Natural killer cell (primary cell): ENCODE measurements around the gene BACH2. TPM values are rescaled to one million over a fixed set of nuclear protein-coding genes. Genes with fewer than 3 reads are reported as not detected.

Experiments
- ATAC-seq, 3 donors: fragments of 150-1000 bp in 2 of 3; fragments of 200-7000 bp in 1 of 3; cut with Tn5 transposase; 1 replicate in 1 of 3; 2 replicates in 2 of 3; pipeline ENCODE4 v1.10.0; 2021; ENCODE audit warnings: mild to moderate bottlenecking in 2 of 3, moderate library complexity in 2 of 3
- DNase-seq, 2 donors: peaks; one replicate each; pipeline versions ENCODE4 v3.0.0 to v3.0.0-alpha.2; 2013 to 2021; ENCODE audit warnings: mixed read lengths in 1 of 2
- H3K27ac ChIP-seq: one replicate; pipeline ENCODE4 v1.5.1; 2013; ENCODE audit warnings: mild to moderate bottlenecking, low read length
- H3K27me3 ChIP-seq: one replicate; pipeline ENCODE4 v1.6.1; 2013; ENCODE audit warnings: low read length; ENCODE audit not compliant: control insufficient read depth, insufficient read depth
- H3K36me3 ChIP-seq: one replicate; pipeline ENCODE4 v1.6.1; 2013; ENCODE audit warnings: low read length; ENCODE audit not compliant: control insufficient read depth, insufficient read depth
- H3K4me1 ChIP-seq: one replicate; pipeline ENCODE4 v1.6.1; 2013; ENCODE audit warnings: low read length; ENCODE audit not compliant: control insufficient read depth, insufficient read depth
- H3K4me3 ChIP-seq: one replicate; pipeline ENCODE4 v1.5.1; 2013; ENCODE audit warnings: low read length
- H3K9me3 ChIP-seq: one replicate; pipeline ENCODE4 v1.6.1; 2013; ENCODE audit warnings: low read length; ENCODE audit not compliant: control insufficient read depth, insufficient read depth
- H3K27ac Mint-ChIP-seq, 2 donors: one replicate each; pipeline ENCODE4 v1.8.0; 2022; ENCODE audit warnings: mild to moderate bottlenecking in 2 of 2, mixed read lengths in 2 of 2, moderate library complexity in 1 of 2
- H3K27me3 Mint-ChIP-seq, 2 donors: one replicate each; pipeline ENCODE4 v1.8.0; 2022; ENCODE audit warnings: low read depth in 2 of 2, mixed read lengths in 2 of 2
- H3K36me3 Mint-ChIP-seq: one replicate; pipeline ENCODE4 v1.8.0; 2022; ENCODE audit warnings: mixed read lengths
- H3K4me1 Mint-ChIP-seq, 2 donors: one replicate each; pipeline ENCODE4 v1.8.0; 2022; ENCODE audit warnings: mixed read lengths in 2 of 2
- H3K4me3 Mint-ChIP-seq: one replicate; pipeline ENCODE4 v1.8.0; 2022; ENCODE audit warnings: mild to moderate bottlenecking, moderate library complexity, mixed read lengths
- H3K9me3 Mint-ChIP-seq, 2 donors: one replicate each; pipeline ENCODE4 v1.8.0; 2022; ENCODE audit warnings: mixed read lengths in 2 of 2
- WGBS: methylation state at CpG from one replicate; pipeline ENCODE4 v1.1.7; 2013; ENCODE audit warnings: missing lambda C conversion rate; ENCODE audit not compliant: insufficient coverage; 5-methylcytosine and 5-hydroxymethylcytosine counted together
- intact Hi-C: fragments of 100-400 bp; cut with micrococcal nuclease; formaldehyde crosslinking; loops from one replicate; pipeline ENCODE4 v1.14.2; 2022
- total RNA-seq, 4 donors: library from RNA; stranded (reverse); fragments of 120-200 nt in 1 of 4; gene quantifications; one replicate each; pipeline versions ENCODE4 v1.2.3 to v1.2.4, GENCODE V29; 2013 to 2022
- TF ChIP-seq, protein P1 (sequence below): fragments of 200-600 bp; IDR thresholded peaks from one replicate; pipeline ENCODE4 v1.8.0; 2022; ENCODE audit warnings: antibody characterized with exemption

BACH2 gene
- total RNA-seq, 3 donors from 2014 or later (not counting 1 experiment from before 2014, with no cell fraction given), result 32.1 to 37.8 (median 32.7) TPM

DNA sequence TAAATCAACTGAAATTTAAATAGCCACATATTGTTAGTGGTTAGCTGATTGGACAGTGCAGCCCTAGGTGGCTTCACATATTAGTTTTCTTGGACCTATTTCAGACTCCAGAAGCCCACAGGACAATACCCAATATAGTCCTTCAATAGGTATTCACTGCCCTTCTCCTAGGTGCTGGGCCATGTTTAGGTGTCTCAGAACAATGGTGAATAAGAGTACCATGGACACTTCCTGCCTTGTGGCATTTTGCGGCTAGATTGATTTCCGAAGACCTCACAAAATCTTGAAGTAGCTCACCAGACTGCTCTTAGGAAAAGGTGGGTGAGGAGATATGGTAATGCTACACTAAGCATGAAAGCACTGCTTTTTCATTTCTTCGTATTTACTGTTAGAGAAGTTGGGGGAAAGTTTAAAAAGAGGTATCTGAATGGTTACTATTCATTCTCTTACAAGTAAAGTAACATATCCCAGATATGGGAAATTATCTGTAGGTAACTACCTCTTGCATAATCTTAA is 203.0 kb downstream of the BACH2 start:
- Mint-ChIP-seq H3K27ac (no peak overlapping the region), H3K4me1 (peaks cover 17 to 31% of the 10 kb centered on the region in 2 donors), H3K9me3 (no peaks in the 10 kb centered on the region), H3K36me3 (no peaks in the 10 kb centered on the region), H3K27me3 (peaks cover 0 to 21% of the 10 kb centered on the region in 2 donors), H3K4me3 (no peak overlapping the region)
- Histone ChIP-seq H3K9me3 (no peaks in the 10 kb centered on the region), H3K27ac (no peak overlapping the region), H3K36me3 (no peaks in the 10 kb centered on the region), H3K27me3 (no peaks in the 10 kb centered on the region), H3K4me1 (peaks cover 8% of the 10 kb centered on the region), H3K4me3 (no peak overlapping the region)
- intact Hi-C loops, result no loop called here
- ATAC-seq (no peak), DNase-seq (no peak)
- TF ChIP-seq, protein P1, sequence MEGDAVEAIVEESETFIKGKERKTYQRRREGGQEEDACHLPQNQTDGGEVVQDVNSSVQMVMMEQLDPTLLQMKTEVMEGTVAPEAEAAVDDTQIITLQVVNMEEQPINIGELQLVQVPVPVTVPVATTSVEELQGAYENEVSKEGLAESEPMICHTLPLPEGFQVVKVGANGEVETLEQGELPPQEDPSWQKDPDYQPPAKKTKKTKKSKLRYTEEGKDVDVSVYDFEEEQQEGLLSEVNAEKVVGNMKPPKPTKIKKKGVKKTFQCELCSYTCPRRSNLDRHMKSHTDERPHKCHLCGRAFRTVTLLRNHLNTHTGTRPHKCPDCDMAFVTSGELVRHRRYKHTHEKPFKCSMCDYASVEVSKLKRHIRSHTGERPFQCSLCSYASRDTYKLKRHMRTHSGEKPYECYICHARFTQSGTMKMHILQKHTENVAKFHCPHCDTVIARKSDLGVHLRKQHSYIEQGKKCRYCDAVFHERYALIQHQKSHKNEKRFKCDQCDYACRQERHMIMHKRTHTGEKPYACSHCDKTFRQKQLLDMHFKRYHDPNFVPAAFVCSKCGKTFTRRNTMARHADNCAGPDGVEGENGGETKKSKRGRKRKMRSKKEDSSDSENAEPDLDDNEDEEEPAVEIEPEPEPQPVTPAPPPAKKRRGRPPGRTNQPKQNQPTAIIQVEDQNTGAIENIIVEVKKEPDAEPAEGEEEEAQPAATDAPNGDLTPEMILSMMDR, result no peak
- 89% methylated on average over 2 of the region's 3 CpGs for WGBS

DNA sequence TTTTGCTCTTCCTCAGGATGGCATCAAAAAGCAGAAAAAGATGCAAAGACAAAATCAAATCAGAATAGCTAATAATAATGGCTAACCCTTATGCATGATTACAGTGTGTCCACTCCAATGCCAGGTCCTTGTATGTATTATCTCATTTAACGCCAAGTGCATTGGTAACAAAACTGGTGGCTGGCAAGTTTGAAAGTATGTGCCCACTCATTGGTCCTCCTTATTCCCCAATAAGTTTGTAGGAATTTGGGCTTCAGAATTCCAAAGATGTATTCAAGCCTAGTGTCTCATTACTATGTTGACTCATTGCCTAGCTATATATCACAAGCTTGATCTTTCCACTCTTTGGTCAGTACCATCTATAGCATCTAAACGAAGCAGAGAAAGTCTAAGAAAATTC is 205.8 kb downstream of the BACH2 start:
- no peaks in the 10 kb centered on the region for H3K36me3 Mint-ChIP-seq

DNA sequence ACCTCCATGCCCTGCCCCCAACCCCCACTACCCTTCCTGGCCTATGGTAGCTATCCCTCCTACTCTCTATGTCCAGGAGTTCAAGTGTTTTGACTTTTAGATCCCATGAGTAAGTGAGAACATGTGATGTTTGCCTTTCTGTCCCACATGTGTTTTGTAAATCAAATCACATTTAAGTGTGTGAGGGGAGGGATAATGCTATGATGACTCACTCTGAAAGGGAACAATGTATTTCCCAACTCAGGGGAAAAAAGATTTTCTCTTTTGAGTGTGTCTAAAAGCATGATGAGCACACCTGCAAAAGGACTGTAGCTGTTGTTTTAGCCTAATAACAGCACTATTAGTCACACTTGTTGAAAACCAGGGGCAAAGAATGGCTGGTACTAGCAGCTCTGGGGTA is 208.6 kb downstream of the BACH2 start:
- Histone ChIP-seq H3K4me3 (no peak overlapping the region), H3K36me3 (no peaks in the 10 kb centered on the region), H3K4me1 (peaks cover 6% of the 10 kb centered on the region), H3K27ac (no peak overlapping the region), H3K9me3 (no peaks in the 10 kb centered on the region), H3K27me3 (no peaks in the 10 kb centered on the region)
- no peaks in the 10 kb centered on the region for H3K9me3 Mint-ChIP-seq
- peaks cover 11 to 12% of the 10 kb centered on the region in 2 donors for H3K4me1 Mint-ChIP-seq
- H3K27ac Mint-ChIP-seq, result no peak overlapping the region
- ATAC-seq, result no peak
- H3K27me3 Mint-ChIP-seq, result peaks cover 0 to 10% of the 10 kb centered on the region in 2 donors
- no peaks in the 10 kb centered on the region for H3K36me3 Mint-ChIP-seq
- no peak overlapping the region for H3K4me3 Mint-ChIP-seq
- intact Hi-C loops, result no loop called here
- TF ChIP-seq, protein P1, result no peak
- no peak for DNase-seq

More for the DNA sequence above, 205.8 kb downstream of the BACH2 start:
- ATAC-seq (no peak), DNase-seq (no peak)
- intact Hi-C loops, result no loop called here
- 75% methylated on average over 2 of the region's 2 CpGs for WGBS
- Histone ChIP-seq H3K9me3 (no peaks in the 10 kb centered on the region), H3K4me1 (no peaks in the 10 kb centered on the region), H3K27ac (no peak overlapping the region), H3K4me3 (no peak overlapping the region), H3K36me3 (no peaks in the 10 kb centered on the region), H3K27me3 (no peaks in the 10 kb centered on the region)
- Mint-ChIP-seq H3K4me3 (no peak overlapping the region), H3K4me1 (peaks cover 0 to 7% of the 10 kb centered on the region in 2 donors), H3K9me3 (no peaks in the 10 kb centered on the region), H3K27ac (no peak overlapping the region), H3K27me3 (peaks cover 0 to 21% of the 10 kb centered on the region in 2 donors)
- TF ChIP-seq, protein P1, result no peak
